ENCODE data around the gene CUX1.
"Not testable (repeated sequence)": the region's sequence is repeated elsewhere in the genome, so short reads cannot be mapped to it uniquely, and the experiment has no call there.

CUX1 gene

DNA sequence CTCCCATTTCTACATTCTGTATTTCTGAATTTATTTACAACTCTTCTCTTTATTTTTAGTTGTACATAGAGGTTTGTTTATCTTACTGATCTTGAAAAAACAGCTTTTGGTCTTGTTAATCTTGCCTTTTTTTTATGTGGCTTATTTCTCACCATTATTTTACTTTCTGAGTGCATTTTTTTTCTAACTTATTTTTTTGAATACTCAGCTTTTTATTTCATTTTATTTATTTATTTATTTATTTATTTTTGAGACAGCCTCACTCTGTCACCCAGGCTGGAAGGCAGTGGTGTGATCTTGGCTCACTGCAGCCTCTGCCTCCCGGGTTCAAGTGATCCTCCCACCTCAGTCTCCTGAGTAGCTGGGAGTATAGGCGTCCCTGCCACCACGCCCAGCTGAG, 23.9 kb downstream of the CUX1 start:
- H3K4me3 ChIP-seq (ENCODE audit: extremely low read depth, insufficient read depth, low read length, poor library complexity, severe bottlenecking), result no peak overlapping the region
- 93% methylated on average over 2 of the region's 3 CpGs; no CpG with 5 or more reads in 1 of the 2 experiments for WGBS, 2 experiments (ENCODE audit: insufficient coverage in 2 of 2)
- H3K36me3 ChIP-seq (ENCODE audit: control insufficient read depth, insufficient read depth, low read length), result peaks cover 14% of the 10 kb centered on the region
- peaks cover 5% of the 10 kb centered on the region for H3K4me1 ChIP-seq (ENCODE audit: control insufficient read depth, insufficient read depth, low read length, poor library complexity, severe bottlenecking)
- H3K27ac ChIP-seq (ENCODE audit: low read depth, low read length, severe bottlenecking), result no peak overlapping the region
- H3K9me3 ChIP-seq (ENCODE audit: control insufficient read depth, low read length), result peaks cover 15% of the 10 kb centered on the region

DNA sequence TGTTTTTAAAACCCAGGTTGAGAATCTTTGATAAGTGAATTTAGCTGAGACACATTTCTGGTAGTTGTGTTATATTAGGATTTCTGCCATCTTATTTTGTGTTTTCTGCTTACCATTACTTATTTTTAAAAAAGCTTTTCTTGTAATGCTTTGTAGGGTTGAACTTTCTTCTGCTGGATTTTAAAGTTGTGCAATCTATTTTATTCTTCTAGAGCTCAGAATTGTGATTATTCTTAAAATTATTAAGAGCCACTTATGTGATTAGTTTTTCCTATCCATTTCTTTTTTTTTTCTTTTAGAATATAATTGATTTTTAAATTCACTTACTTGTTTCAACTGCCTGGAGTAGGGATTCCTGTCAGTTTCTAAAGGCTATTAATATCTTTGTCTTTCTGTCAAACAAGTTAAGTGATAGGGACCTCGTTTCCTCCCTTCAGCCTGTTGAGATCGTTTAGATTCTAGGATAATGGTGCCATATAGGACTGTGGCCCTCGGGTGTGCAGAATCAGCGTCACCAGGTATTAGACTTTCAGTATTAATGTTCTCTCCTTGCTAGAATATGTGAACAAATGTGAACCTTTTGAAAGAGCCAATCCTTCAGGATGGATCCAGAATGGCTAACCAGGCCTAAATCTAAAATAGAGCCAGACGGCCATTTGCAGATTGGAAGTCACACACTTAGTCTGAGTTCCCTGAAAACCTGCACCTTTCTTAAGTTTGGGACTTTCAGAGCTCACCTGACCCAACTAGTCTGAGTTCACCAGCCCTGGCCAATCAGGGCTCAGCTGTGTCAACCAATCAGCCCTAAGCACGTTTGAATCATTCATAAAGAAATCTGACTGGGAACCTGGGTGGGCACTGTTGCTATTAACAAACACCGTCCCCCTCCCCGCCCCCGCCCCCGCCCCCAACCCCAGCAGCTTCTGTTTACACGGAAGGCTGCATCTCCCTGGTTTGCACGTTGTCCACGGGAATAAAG, 26.2 kb downstream of the CUX1 start:
- peaks cover 31% of the 10 kb centered on the region for H3K36me3 ChIP-seq (ENCODE audit: control insufficient read depth, insufficient read depth, low read length)
- H3K4me3 ChIP-seq (ENCODE audit: extremely low read depth, insufficient read depth, low read length, poor library complexity, severe bottlenecking), result no peak overlapping the region
- WGBS, 2 experiments (ENCODE audit: insufficient coverage in 2 of 2), result 73 to 79% methylated on average over 2 to 6 of the region's 13 CpGs
- no peak overlapping the region for H3K27ac ChIP-seq (ENCODE audit: low read depth, low read length, severe bottlenecking)
- peaks cover 29% of the 10 kb centered on the region for H3K9me3 ChIP-seq (ENCODE audit: control insufficient read depth, low read length)
- H3K4me1 ChIP-seq (ENCODE audit: control insufficient read depth, insufficient read depth, low read length, poor library complexity, severe bottlenecking), result peaks cover 3% of the 10 kb centered on the region

DNA sequence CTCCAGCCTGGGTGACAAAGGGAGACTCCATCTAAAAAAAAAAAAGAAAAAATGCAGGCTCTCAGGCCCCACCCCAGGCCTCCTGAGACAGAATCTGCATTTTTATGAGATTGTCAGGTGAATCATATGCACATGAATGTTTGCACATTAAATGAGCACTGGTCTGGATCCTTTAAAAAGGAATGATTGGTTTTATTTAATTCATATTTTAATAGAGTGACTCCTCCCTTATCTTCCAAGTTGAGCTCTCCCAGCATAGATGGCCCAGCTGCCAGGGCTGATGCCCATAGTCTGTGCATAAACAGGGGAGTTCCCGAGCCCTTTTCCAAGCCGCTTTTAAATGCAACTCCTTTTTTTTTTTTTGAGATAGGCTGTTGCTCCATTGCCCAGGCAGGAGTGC, 28.5 kb downstream of the CUX1 start:
- no peak overlapping the region for H3K27ac ChIP-seq (ENCODE audit: low read depth, low read length, severe bottlenecking)
- H3K4me1 ChIP-seq (ENCODE audit: control insufficient read depth, insufficient read depth, low read length, poor library complexity, severe bottlenecking), result no peaks in the 10 kb centered on the region
- H3K9me3 ChIP-seq (ENCODE audit: control insufficient read depth, low read length), result peaks cover 29% of the 10 kb centered on the region
- peaks cover 33% of the 10 kb centered on the region for H3K36me3 ChIP-seq (ENCODE audit: control insufficient read depth, insufficient read depth, low read length)
- no peak overlapping the region for H3K4me3 ChIP-seq (ENCODE audit: extremely low read depth, insufficient read depth, low read length, poor library complexity, severe bottlenecking)
- 93 to 94% methylated on average over 2 of the region's 2 CpGs for WGBS, 2 experiments (ENCODE audit: insufficient coverage in 2 of 2)

DNA sequence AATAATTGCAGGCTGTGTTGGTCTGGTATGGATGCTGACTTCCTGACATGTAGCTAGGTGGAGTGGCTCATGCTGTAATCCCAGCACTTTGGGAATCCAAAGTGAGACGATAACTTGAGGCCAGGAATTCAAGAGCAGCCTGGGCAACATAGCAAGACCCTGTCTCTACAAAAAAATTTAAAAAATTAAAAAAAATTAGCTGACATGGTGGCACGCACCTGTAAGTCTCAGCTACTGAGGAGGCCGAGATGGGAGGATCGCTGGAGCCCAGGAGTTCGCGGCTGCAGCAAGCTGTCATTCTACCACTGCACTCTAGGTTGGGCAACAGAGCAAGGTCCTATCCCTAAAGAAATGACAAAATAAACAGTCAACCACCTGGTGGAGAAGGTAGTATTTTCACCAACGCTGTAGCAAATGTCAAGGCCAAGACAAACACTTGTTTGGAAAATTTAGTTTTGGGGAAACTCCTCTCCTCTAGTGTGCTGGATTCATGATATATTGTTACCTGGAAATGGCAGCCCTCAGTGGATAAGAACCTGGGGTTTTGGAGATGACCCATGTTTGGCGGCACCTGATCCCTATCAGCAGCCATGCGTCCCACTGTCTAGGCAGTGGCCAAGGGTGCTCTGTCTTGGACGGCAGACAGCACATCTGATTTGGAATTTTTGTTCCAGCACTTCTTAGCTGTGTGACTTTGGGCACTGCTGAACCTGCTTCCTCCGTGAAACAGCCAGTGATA, 29.5 kb downstream of the CUX1 start:
- H3K4me3 ChIP-seq (ENCODE audit: extremely low read depth, insufficient read depth, low read length, poor library complexity, severe bottlenecking), result no peak overlapping the region
- H3K36me3 ChIP-seq (ENCODE audit: control insufficient read depth, insufficient read depth, low read length), result peaks cover 37% of the 10 kb centered on the region
- H3K4me1 ChIP-seq (ENCODE audit: control insufficient read depth, insufficient read depth, low read length, poor library complexity, severe bottlenecking), result no peaks in the 10 kb centered on the region
- 94 to 100% methylated on average over 8 to 9 of the region's 11 CpGs for WGBS, 2 experiments (ENCODE audit: insufficient coverage in 2 of 2)
- H3K9me3 ChIP-seq (ENCODE audit: control insufficient read depth, low read length), result peaks cover 29% of the 10 kb centered on the region
- no peak overlapping the region for H3K27ac ChIP-seq (ENCODE audit: low read depth, low read length, severe bottlenecking)

DNA sequence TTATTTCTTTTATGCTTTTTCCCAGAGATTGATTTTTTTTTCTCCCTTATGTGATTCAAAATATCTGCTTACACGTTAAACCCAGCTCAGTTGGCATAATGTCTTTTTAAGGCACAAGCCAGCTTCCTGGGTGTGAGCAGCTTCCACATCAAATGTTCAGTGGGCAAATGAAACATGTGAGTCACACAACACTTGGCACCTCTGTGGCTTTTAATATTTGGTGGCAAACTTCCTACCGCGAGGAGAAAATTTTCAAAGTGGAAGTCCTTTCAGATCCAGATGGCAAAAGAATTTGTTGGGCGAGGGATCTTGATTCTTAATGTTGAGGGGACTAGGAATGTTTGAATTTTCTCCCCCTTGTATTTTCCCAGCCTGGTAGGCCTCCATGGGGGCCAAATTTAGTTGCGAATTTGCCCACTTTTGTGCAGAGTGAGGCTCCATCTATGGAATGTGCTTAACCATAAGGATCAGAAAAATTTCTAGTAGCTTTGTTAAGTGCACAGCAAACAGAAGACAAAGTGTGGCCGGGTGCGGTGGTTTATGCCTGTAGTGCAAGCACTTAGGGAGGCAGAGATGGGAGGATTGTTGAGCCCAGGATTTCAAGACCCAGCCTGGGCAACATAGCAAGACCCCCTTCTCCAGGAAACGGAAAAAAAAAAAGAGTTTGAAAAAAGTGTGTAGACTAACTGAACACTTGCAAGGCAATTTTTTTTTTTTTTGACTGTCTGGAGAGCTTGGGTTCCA, 31.0 kb downstream of the CUX1 start:
- H3K9me3 ChIP-seq (ENCODE audit: control insufficient read depth, low read length), result peaks cover 29% of the 10 kb centered on the region
- no peak overlapping the region for H3K27ac ChIP-seq (ENCODE audit: low read depth, low read length, severe bottlenecking)
- H3K4me3 ChIP-seq (ENCODE audit: extremely low read depth, insufficient read depth, low read length, poor library complexity, severe bottlenecking), result no peak overlapping the region
- no peaks in the 10 kb centered on the region for H3K4me1 ChIP-seq (ENCODE audit: control insufficient read depth, insufficient read depth, low read length, poor library complexity, severe bottlenecking)
- peaks cover 34% of the 10 kb centered on the region for H3K36me3 ChIP-seq (ENCODE audit: control insufficient read depth, insufficient read depth, low read length)
- 100% methylated on average over 6 of the region's 8 CpGs for WGBS, 2 experiments (ENCODE audit: insufficient coverage in 2 of 2)

DNA sequence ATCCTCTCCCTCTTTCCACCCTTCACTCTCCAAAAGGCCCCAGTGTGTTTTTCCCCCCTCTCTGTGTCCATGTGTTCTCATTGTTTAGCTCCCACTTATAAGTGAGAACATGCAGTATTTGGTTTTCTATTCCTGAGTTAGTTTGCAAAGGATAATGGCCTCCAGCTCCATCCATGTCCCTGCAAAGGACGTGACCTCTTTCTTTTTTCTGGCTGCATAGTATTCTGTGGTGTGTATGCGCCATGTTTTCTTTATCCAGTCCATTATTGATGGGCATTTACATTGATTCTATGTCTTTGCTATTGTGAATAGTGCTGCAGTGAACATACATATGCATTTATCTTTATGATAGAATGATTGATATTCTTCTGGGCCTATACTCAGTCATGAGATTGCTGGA, 31.9 kb downstream of the CUX1 start:
- H3K4me1 ChIP-seq (ENCODE audit: control insufficient read depth, insufficient read depth, low read length, poor library complexity, severe bottlenecking); H3K27ac ChIP-seq (ENCODE audit: low read depth, low read length, severe bottlenecking): not testable (repeated sequence)
- WGBS, 2 experiments (ENCODE audit: insufficient coverage in 2 of 2), result 83 to 100% methylated on average over 1 of the region's 2 CpGs

DNA sequence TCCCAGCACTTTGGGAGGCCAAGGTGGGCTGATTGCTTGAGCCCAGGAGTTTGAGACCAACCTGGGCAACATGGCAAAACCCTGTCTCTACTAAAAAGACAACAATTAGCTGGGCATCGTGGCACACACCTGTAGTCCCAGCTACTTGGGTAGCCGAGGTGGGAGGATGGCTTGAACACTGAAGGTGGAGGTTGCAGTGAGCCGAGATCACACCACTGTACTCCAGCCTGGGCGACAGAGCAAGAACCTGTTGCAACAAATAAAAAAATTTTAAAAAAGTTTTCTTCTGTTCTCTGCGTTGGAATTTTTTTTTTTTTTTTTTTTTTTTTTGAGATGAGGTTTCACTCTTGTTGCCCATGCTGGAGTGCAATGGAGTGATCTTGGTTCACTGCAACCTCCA, 34.9 kb downstream of the CUX1 start:
- H3K4me3 ChIP-seq (ENCODE audit: extremely low read depth, insufficient read depth, low read length, poor library complexity, severe bottlenecking); H3K9me3 ChIP-seq (ENCODE audit: control insufficient read depth, low read length); H3K27ac ChIP-seq (ENCODE audit: low read depth, low read length, severe bottlenecking): not testable (repeated sequence)
- Histone ChIP-seq H3K36me3 (ENCODE audit: control insufficient read depth, insufficient read depth, low read length) (peaks cover 13% of the 10 kb centered on the region), H3K4me1 (ENCODE audit: control insufficient read depth, insufficient read depth, low read length, poor library complexity, severe bottlenecking) (peaks cover 20% of the 10 kb centered on the region)
- WGBS, 2 experiments (ENCODE audit: insufficient coverage in 2 of 2), result 95 to 96% methylated on average over 3 to 4 of the region's 5 CpGs

More for the DNA sequence above, 31.9 kb downstream of the CUX1 start:
- not testable (repeated sequence) for H3K4me3 ChIP-seq (ENCODE audit: extremely low read depth, insufficient read depth, low read length, poor library complexity, severe bottlenecking)
- H3K9me3 ChIP-seq (ENCODE audit: control insufficient read depth, low read length), result peaks cover 29% of the 10 kb centered on the region
- peaks cover 34% of the 10 kb centered on the region for H3K36me3 ChIP-seq (ENCODE audit: control insufficient read depth, insufficient read depth, low read length)

DNA sequence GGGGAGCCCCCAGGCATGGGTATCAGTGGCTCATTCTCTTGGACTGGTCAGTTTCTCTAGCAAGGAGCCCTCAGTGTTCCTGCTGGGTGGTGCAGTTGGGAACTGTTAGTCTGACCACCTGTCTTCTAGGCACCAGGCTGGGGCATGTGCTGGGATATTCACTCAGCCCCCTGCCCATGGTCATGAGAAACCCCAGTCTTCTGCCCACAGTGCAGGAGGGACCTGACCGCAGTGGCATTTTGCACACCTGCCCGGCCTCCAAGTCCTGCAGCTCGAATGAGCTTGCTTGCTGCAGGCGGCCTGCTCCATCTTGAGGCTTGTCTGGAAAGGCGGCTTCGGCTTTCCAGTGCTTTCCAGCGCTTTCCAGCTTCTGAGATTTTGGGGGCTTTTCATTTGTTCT, 36.3 kb downstream of the CUX1 start:
- 96 to 98% methylated on average over 7 of the region's 7 CpGs for WGBS, 2 experiments (ENCODE audit: insufficient coverage in 2 of 2)
- H3K36me3 ChIP-seq (ENCODE audit: control insufficient read depth, insufficient read depth, low read length), result peaks cover 5% of the 10 kb centered on the region
- H3K4me1 ChIP-seq (ENCODE audit: control insufficient read depth, insufficient read depth, low read length, poor library complexity, severe bottlenecking), result peaks cover 23% of the 10 kb centered on the region
- no peaks in the 10 kb centered on the region for H3K9me3 ChIP-seq (ENCODE audit: control insufficient read depth, low read length)
- H3K27ac ChIP-seq (ENCODE audit: low read depth, low read length, severe bottlenecking), result no peak overlapping the region
- no peak overlapping the region for H3K4me3 ChIP-seq (ENCODE audit: extremely low read depth, insufficient read depth, low read length, poor library complexity, severe bottlenecking)

DNA sequence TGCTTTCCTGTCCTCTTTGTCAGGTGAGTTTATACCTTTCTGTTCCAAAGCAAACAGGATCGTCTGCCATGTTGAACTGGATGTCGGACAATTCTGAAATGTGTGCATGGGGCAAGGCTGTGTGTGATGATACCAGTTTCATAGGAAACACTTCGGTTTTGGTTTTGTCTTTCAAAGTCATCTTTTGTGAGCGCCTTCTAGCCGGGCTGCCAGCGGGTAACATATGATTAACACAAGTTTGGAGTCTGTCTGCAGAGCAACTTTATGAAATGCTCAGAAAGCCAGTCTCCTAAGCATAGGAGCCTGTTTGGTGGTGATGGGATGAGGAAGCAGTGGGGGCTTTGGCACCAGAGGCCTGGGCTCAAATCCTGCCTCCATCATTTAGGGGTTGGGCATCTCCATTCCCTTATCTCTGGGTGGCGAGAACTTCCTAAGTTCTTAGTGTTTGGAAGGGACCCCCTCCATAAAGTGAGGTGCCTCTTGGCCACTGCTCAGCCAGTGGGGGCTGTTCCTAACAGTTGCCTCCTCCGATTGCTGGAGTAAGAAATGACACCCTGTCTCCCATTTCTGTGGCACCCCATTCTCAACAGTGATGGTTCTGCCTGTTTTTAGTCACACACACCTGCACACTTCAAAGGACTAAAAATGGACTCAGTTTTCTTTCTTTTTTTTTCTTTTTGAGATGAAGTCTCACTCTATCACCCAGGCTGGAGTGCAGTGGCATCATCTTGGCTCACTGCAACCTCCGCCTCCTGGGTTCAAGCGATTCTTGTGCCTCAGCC, 36.8 kb downstream of the CUX1 start:
- Histone ChIP-seq H3K36me3 (ENCODE audit: control insufficient read depth, insufficient read depth, low read length) (peaks cover 4% of the 10 kb centered on the region), H3K9me3 (ENCODE audit: control insufficient read depth, low read length) (no peaks in the 10 kb centered on the region), H3K4me1 (ENCODE audit: control insufficient read depth, insufficient read depth, low read length, poor library complexity, severe bottlenecking) (peaks cover 28% of the 10 kb centered on the region), H3K4me3 (ENCODE audit: extremely low read depth, insufficient read depth, low read length, poor library complexity, severe bottlenecking) (no peak overlapping the region), H3K27ac (ENCODE audit: low read depth, low read length, severe bottlenecking) (no peak overlapping the region)
- WGBS, 2 experiments (ENCODE audit: insufficient coverage in 2 of 2), result 90 to 98% methylated on average over 8 of the region's 10 CpGs

Data from mesodermal cell (in vitro differentiated cells).